H1 (cell line): ENCODE data around the gene OCEL1. TPM values are rescaled to one million over a fixed set of nuclear protein-coding genes. Genes with fewer than 3 reads are reported as not detected.
A peak's percentile ranks its signal among the peaks of the same experiment; 100 is the strongest.

ENCODE experiments used
- CTCF ChIA-PET: fragments of 300-600 bp; sonication (Branson Sonifier 250); formaldehyde crosslinking; loops from one replicate; lab custom pipeline; 2021; ENCODE audit not compliant: partially characterized antibody; lab: Charles Lee
- POLR2A ChIA-PET: fragments of 300-600 bp; sonication (Branson Sonifier 250); formaldehyde crosslinking; loops from one replicate; lab custom pipeline; 2021; ENCODE audit warnings: inconsistent platforms; ENCODE audit not compliant: partially characterized antibody; lab: Charles Lee
- DNase-seq, 2 experiments: peaks; one replicate each; pipeline versions ENCODE4 v3.0.0 to v3.0.0-alpha.2; 2010 to 2022; ENCODE audit warnings: low spot score in 2 of 2, low read depth in 1 of 2, mixed read lengths in 1 of 2
- FAIRE-seq: peaks from 2 replicates; lab custom pipeline; 2011; peaks lifted over from hg19 to GRCh38; lab: Jason Lieb, UNC
- H2AFZ ChIP-seq: 2 replicates; pipeline ENCODE4 v1.8.1; 2012; ENCODE audit warnings: low read length, inconsistent platforms
- H2AK5ac ChIP-seq: 2 replicates; pipeline ENCODE4 v1.6.1; 2013; ENCODE audit warnings: low read depth, low read length
- H2BK120ac ChIP-seq: replicated peaks from 2 replicates; pipeline ENCODE3; 2013; ENCODE audit warnings: low read depth, low read length, inconsistent platforms
- H2BK12ac ChIP-seq: 2 replicates; pipeline ENCODE4 v1.6.1; 2013; ENCODE audit warnings: low read depth, low read length
- H2BK15ac ChIP-seq: 2 replicates; pipeline ENCODE4 v1.6.1; 2013; ENCODE audit warnings: low read length
- H2BK20ac ChIP-seq: 2 replicates; pipeline ENCODE4 v1.6.1; 2013; ENCODE audit warnings: low read length
- H2BK5ac ChIP-seq: 2 replicates; pipeline ENCODE4 v1.6.1; 2013; ENCODE audit warnings: low read depth, low read length
- H3K14ac ChIP-seq: 2 replicates; pipeline ENCODE4 v1.6.1; 2013; ENCODE audit warnings: inconsistent platforms; ENCODE audit not compliant: insufficient read length
- H3K18ac ChIP-seq: 2 replicates; pipeline ENCODE4 v1.6.1; 2013; ENCODE audit warnings: low read length; ENCODE audit errors: extremely low read depth
- H3K23ac ChIP-seq: 2 replicates; pipeline ENCODE4 v1.6.1; 2013; ENCODE audit warnings: inconsistent platforms; ENCODE audit not compliant: insufficient read length
- H3K23me2 ChIP-seq: 2 replicates; pipeline ENCODE4 v1.6.1; 2013; ENCODE audit warnings: low read depth, low read length
- H3K27ac ChIP-seq: 2 replicates; pipeline ENCODE4 v1.6.1; 2011; ENCODE audit warnings: low read depth, low read length, inconsistent platforms
- H3K27me3 ChIP-seq, 4 experiments: replicated peaks in 1 of 4; 1 replicate in 1 of 4; 2 replicates in 3 of 4; pipeline versions ENCODE4 v1.6.1 to v1.8.1; 2011 to 2013; ENCODE audit warnings: low read length in 3 of 4, mild to moderate bottlenecking in 3 of 4, inconsistent platforms in 2 of 4, mixed read lengths in 2 of 4, moderate library complexity in 1 of 4; ENCODE audit not compliant: control insufficient read depth in 3 of 4, insufficient read depth in 3 of 4; ENCODE audit errors: extremely low read depth in 1 of 4
- H3K36me3 ChIP-seq, 4 experiments: 2 replicates each; pipeline versions ENCODE4 v1.6.1 to v1.8.1; 2011 to 2013; ENCODE audit warnings: mild to moderate bottlenecking in 4 of 4, low read length in 3 of 4, moderate library complexity in 2 of 4, control low read depth in 1 of 4, inconsistent platforms in 1 of 4; ENCODE audit not compliant: insufficient read depth in 4 of 4, control insufficient read depth in 2 of 4
- H3K4ac ChIP-seq: replicated peaks from 2 replicates; pipeline ENCODE3; 2013; ENCODE audit warnings: low read length, low read depth, mixed read lengths, inconsistent platforms; ENCODE audit not compliant: insufficient read length
- H3K4me1 ChIP-seq, 4 experiments: replicated peaks in 1 of 4; 1 replicate in 1 of 4; 2 replicates in 3 of 4; pipeline versions ENCODE4 v1.6.1 to v1.8.1; 2011 to 2013; ENCODE audit warnings: low read length in 3 of 4, inconsistent platforms in 2 of 4, mixed read lengths in 1 of 4; ENCODE audit not compliant: insufficient read depth in 4 of 4, control insufficient read depth in 3 of 4
- H3K4me2 ChIP-seq, 2 experiments: 2 replicates each; pipeline versions ENCODE4 v1.6.1 to v1.8.1; 2011 to 2013; ENCODE audit warnings: low read depth in 2 of 2, low read length in 2 of 2, control low read depth in 1 of 2, inconsistent platforms in 1 of 2, mild to moderate bottlenecking in 1 of 2; ENCODE audit not compliant: insufficient read depth in 1 of 2
- H3K4me3 ChIP-seq, 4 experiments: fragments of 200-600, 300-600 bp in 1 of 4; sonication (generic), shearing (Covaris generic), sonication (Bioruptor Twin) in 1 of 4; 2 replicates each; pipeline versions ENCODE4 v1.5.1 to v1.8.1; 2011 to 2016; ENCODE audit warnings: low read length in 4 of 4, low read depth in 3 of 4, control low read depth in 2 of 4, inconsistent platforms in 2 of 4, mild to moderate bottlenecking in 2 of 4, mixed read lengths in 1 of 4, moderate library complexity in 1 of 4; ENCODE audit not compliant: insufficient read depth in 2 of 4; ENCODE audit errors: extremely low read depth in 1 of 4
- H3K56ac ChIP-seq: replicated peaks from 2 replicates; pipeline ENCODE3; 2013; ENCODE audit warnings: low read depth, mild to moderate bottlenecking, mixed read lengths, low read length, inconsistent platforms; ENCODE audit not compliant: insufficient read length
- H3K79me1 ChIP-seq: 2 replicates; pipeline ENCODE4 v1.6.1; 2013; ENCODE audit warnings: low read depth, low read length, control low read depth
- H3K79me2 ChIP-seq, 2 experiments: 2 replicates each; pipeline versions ENCODE4 v1.6.1 to v1.8.1; 2012 to 2013; ENCODE audit warnings: low read length in 2 of 2, mild to moderate bottlenecking in 2 of 2, inconsistent platforms in 1 of 2; ENCODE audit not compliant: insufficient read depth in 2 of 2, control insufficient read depth in 1 of 2
- H3K9ac ChIP-seq, 4 experiments: replicated peaks in 1 of 4; 1 replicate in 1 of 4; 2 replicates in 3 of 4; pipeline versions ENCODE4 v1.6.1 to v1.8.1; 2011 to 2013; ENCODE audit warnings: low read depth in 3 of 4, low read length in 3 of 4, control low read depth in 2 of 4, mild to moderate bottlenecking in 2 of 4, moderate library complexity in 2 of 4, inconsistent platforms in 1 of 4; ENCODE audit errors: extremely low read depth in 1 of 4
- H3K9me3 ChIP-seq, 2 experiments: 2 replicates each; pipeline versions ENCODE4 v1.6.1 to v1.8.1; 2012 to 2013; ENCODE audit warnings: mild to moderate bottlenecking in 2 of 2, moderate library complexity in 2 of 2, control low read depth in 1 of 2, inconsistent platforms in 1 of 2, low read depth in 1 of 2, low read length in 1 of 2, mixed read lengths in 1 of 2; ENCODE audit not compliant: insufficient read depth in 2 of 2
- H4K20me1 ChIP-seq, 2 experiments: replicated peaks in 1 of 2; 2 replicates each; pipeline versions ENCODE3 to v1.8.1; 2011 to 2013; ENCODE audit warnings: inconsistent platforms in 2 of 2, low read length in 2 of 2, mild to moderate bottlenecking in 1 of 2; ENCODE audit not compliant: insufficient read depth in 2 of 2, control insufficient read depth in 1 of 2
- H4K5ac ChIP-seq: 2 replicates; pipeline ENCODE4 v1.6.1; 2013; ENCODE audit warnings: low read length, low read depth, mixed read lengths, inconsistent platforms; ENCODE audit not compliant: insufficient read length
- H4K8ac ChIP-seq: 2 replicates; pipeline ENCODE4 v1.8.0; 2013; ENCODE audit warnings: mild to moderate bottlenecking, moderate library complexity, low read length, inconsistent platforms; ENCODE audit not compliant: insufficient read depth; ENCODE audit errors: extremely low read depth
- H4K91ac ChIP-seq: replicated peaks from 2 replicates; pipeline ENCODE3; 2013; ENCODE audit warnings: low read length, mixed read lengths, inconsistent platforms; ENCODE audit not compliant: insufficient read length
- CEBPB ChIP-seq: IDR thresholded peaks from 2 replicates; pipeline ENCODE4 v1.6.1; 2012; ENCODE audit warnings: low read depth, low read length
- PHF8 ChIP-seq: fragments of 200-600 bp; sonication (generic); conservative IDR thresholded peaks from 2 replicates; pipeline ENCODE4 v1.7.1; 2012; ENCODE audit warnings: low read depth, mild to moderate bottlenecking, inconsistent platforms, low read length, moderate library complexity
- POLR2AphosphoS5 ChIP-seq: IDR thresholded peaks from 2 replicates; pipeline ENCODE4 v1.6.1; 2011; ENCODE audit warnings: low read depth, low read length
- TAF1 ChIP-seq: IDR thresholded peaks from 2 replicates; pipeline ENCODE4 v1.6.1; 2011; ENCODE audit warnings: mild to moderate bottlenecking, low read depth, low read length
- WGBS, 2 experiments: shearing (Covaris generic) in 1 of 2; methylation state at CpG; one replicate each; pipeline versions ENCODE4 v1.1.6 to v1.1.7; 2013 to 2015; ENCODE audit warnings: low lambda C conversion rate in 2 of 2, mixed read lengths in 2 of 2, inconsistent platforms in 1 of 2, low coverage in 1 of 2, missing lambda C conversion rate in 1 of 2; ENCODE audit not compliant: insufficient replicate concordance in 2 of 2, insufficient coverage in 1 of 2, insufficient read length in 1 of 2; ENCODE audit errors: extremely low coverage in 1 of 2, missing lambda C conversion rate in 1 of 2; 5-methylcytosine and 5-hydroxymethylcytosine counted together
- polyA plus RNA-seq, 7 experiments: library from polyadenylated mRNA; depleted of rRNA in 3 of 7; stranded (reverse) in 5 of 7; unstranded in 2 of 7; fragments of >200 nt in 5 of 7; fragments of 200-250 nt in 2 of 7; gene quantifications; 1 replicate in 5 of 7; 2 replicates in 1 of 7; 4 replicates in 1 of 7; pipeline versions ENCODE4 v1.2.1 to v1.2.3, GENCODE V29; 2011 to 2013; ENCODE audit warnings: missing spikeins in 2 of 7, mixed read lengths in 2 of 7
- total RNA-seq: library from RNA; stranded (reverse); fragmentation: NEBNext Ultra II Directional; extraction: Animal tissue kit (Norgen Biotek cat#: 25700); gene quantifications from 2 replicates; pipeline ENCODE4 v1.2.1, GENCODE V29; 2021

Gene OCEL1
- total and polyA plus RNA-seq, 2 of the 8 experiments (the other 6 are each of a cell fraction or from before 2014, with no cell fraction given) = 13.3 to 32.6 TPM

GRCh38 chr19:17245535-17245984, 19.5 kb downstream of the OCEL1 start, which contains the start of gene NR2F6:
NR2F6 (minus strand) TSS chr19:17245919; CDS start chr19:17245220, 699 bp downstream.
- H3K9me3 ChIP-seq = no peaks in the 10 kb centered on the region
- H3K27ac ChIP-seq = peak within 1 kb of the TSS; percentile 92; the same call in 1 of the 2 replicates
- WGBS, 2 experiments = 4% methylated on average over 14 of the region's 72 CpGs; no CpG with 5 or more reads in 1 of the 2 experiments
- peak within 1 kb of the TSS; percentile 91; the same call in 1 of the 2 replicates for H2BK5ac ChIP-seq
- no peak within 1 kb of the TSS for H2AK5ac ChIP-seq
- no peak within 1 kb of the TSS for H3K14ac ChIP-seq
- peaks cover 12% of the 10 kb centered on the region for H3K79me1 ChIP-seq
- peak within 1 kb of the TSS; percentile 75 for H4K91ac ChIP-seq
- peak within 1 kb of the TSS; percentile 74 to 94 for H3K4me2 ChIP-seq
- TF ChIP-seq POLR2AphosphoS5 = 0 out of 2 replicates have a peak, but pooled peaks have one; percentile 32
- no peak for TF ChIP-seq CEBPB
- TF ChIP-seq TAF1 = 0 out of 2 replicates have a peak, but pooled peaks have one; percentile 23
- TF ChIP-seq PHF8 = 0 out of 2 replicates have a peak, but pooled peaks have one; percentile 3
- peak within 1 kb of the TSS; percentile 96 for H3K56ac ChIP-seq
- peak within 1 kb of the TSS; percentile 80; the same call in 1 of the 2 replicates for H2BK12ac ChIP-seq
- no peak for DNase-seq
- peaks cover 3 to 34% (median 25%) of the 10 kb centered on the region in 4 experiments for H3K4me1 ChIP-seq
- 0 out of 2 replicates have a peak within 1 kb of the TSS, but pooled peaks have one; percentile 48 for H2BK20ac ChIP-seq
- H2BK15ac ChIP-seq = no peak within 1 kb of the TSS; the same call in 1 of the 2 replicates
- H3K23ac ChIP-seq = no peak within 1 kb of the TSS
- H4K8ac ChIP-seq = peak within 1 kb of the TSS; percentile 97
- H3K79me2 ChIP-seq = peaks cover 26 to 47% of the 10 kb centered on the region in 2 experiments; a peak in 3 of 4 replicates
- H4K5ac ChIP-seq = peak within 1 kb of the TSS; percentile 95
- no peak within 1 kb of the TSS for H2AFZ ChIP-seq
- H3K9ac ChIP-seq = peak within 1 kb of the TSS; percentile 0 to 71 (median 66); a peak in 6 of 7 replicates
- H3K4me3 ChIP-seq = peak within 1 kb of the TSS; percentile 68 to 83 (median 78)
- H4K20me1 ChIP-seq = peaks cover 12 to 13% of the 10 kb centered on the region in 2 experiments
- H3K36me3 ChIP-seq = no peaks in the 10 kb centered on the region; a peak in 2 of 8 replicates
- H2BK120ac ChIP-seq = peak within 1 kb of the TSS; percentile 72
- peak within 1 kb of the TSS; percentile 87 for H3K18ac ChIP-seq
- H3K27me3 ChIP-seq = no peaks in the 10 kb centered on the region
- H3K23me2 ChIP-seq = peaks cover 2% of the 10 kb centered on the region; the same call in 1 of the 2 replicates
- CTCF ChIA-PET = interaction anchor here (1.4 kb wide), 1 partner anchor 21 kb away, joined by 3 read pairs; the partner anchor contains the start of gene BABAM1
- H3K4ac ChIP-seq = peak within 1 kb of the TSS; percentile 92
- POLR2A ChIA-PET = interaction anchor here (6.4 kb wide), 1 partner anchor 15 kb away, joined by 118 read pairs; the partner anchor contains the start of gene OCEL1
- FAIRE-seq = no peak
